ENCODE measurements around the gene TUSC2. TPM values are rescaled to one million over a fixed set of nuclear protein-coding genes. Genes with fewer than 3 reads are reported as not detected.

Gene TUSC2
- total RNA-seq, 1 experiment from 2014 or later = 35.3 TPM

DNA sequence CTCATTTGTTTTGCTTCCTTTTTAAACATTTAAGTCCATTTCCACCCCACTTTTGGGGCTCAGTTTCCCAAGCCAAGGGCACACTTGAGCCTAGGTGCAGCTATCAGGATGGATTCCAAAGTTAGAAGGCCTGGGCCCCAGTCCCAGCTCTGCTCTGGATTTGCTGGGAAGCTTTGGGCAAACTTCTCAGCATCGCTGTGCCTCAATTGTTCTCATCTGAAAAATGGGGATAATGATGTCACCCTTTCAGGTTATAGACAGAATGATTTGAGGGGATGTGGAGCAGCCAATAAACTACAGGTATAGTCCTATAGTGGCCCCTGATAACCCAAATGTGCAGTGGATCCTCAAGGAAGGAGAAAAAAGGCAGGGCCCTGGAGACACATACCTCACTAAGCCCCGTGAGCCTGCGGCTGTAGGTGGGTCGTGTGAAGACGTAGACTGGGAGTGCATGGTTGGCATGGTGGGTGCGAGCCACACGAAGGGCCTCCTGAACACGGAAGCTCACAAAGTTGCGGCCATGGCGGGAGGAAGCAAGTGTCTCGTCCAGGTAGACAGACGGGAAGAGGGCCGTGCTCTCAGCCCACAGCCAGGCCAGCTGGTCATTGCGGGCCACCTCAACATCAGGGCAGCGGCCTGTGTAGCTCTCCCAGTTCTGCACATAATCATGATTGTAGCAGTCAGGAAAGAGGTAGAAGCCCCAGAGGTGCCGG is 8.7 kb downstream of the TUSC2 start:
- Histone ChIP-seq H3K36me3 (ENCODE audit: control insufficient read depth, insufficient read depth, low read length) (no peaks in the 10 kb centered on the region; the same call in 1 of the 2 replicates), H3K27me3 (ENCODE audit: control insufficient read depth, insufficient read depth, low read length) (no peaks in the 10 kb centered on the region), H3K27ac (ENCODE audit: low read length) (no peak overlapping the region), H3K9me3 (ENCODE audit: control insufficient read depth, insufficient read depth, low read depth, low read length) (no peaks in the 10 kb centered on the region), H3K4me3 (ENCODE audit: low read depth in 2 of 2, low read length in 2 of 2) (no peak overlapping the region), H3K4me1 (ENCODE audit: control insufficient read depth, insufficient read depth, low read length) (peaks cover 20% of the 10 kb centered on the region)
- intact Hi-C loops (cut with micrococcal nuclease; ENCODE audit: unreplicated experiment) = no loop called here
- ATAC-seq (no peak), DNase-seq (ENCODE audit: low read depth, low spot score) (no peak)
- TSS peak; percentile 63 for BruUV-seq (replicated peaks)
- TF ChIP-seq, protein P1, sequence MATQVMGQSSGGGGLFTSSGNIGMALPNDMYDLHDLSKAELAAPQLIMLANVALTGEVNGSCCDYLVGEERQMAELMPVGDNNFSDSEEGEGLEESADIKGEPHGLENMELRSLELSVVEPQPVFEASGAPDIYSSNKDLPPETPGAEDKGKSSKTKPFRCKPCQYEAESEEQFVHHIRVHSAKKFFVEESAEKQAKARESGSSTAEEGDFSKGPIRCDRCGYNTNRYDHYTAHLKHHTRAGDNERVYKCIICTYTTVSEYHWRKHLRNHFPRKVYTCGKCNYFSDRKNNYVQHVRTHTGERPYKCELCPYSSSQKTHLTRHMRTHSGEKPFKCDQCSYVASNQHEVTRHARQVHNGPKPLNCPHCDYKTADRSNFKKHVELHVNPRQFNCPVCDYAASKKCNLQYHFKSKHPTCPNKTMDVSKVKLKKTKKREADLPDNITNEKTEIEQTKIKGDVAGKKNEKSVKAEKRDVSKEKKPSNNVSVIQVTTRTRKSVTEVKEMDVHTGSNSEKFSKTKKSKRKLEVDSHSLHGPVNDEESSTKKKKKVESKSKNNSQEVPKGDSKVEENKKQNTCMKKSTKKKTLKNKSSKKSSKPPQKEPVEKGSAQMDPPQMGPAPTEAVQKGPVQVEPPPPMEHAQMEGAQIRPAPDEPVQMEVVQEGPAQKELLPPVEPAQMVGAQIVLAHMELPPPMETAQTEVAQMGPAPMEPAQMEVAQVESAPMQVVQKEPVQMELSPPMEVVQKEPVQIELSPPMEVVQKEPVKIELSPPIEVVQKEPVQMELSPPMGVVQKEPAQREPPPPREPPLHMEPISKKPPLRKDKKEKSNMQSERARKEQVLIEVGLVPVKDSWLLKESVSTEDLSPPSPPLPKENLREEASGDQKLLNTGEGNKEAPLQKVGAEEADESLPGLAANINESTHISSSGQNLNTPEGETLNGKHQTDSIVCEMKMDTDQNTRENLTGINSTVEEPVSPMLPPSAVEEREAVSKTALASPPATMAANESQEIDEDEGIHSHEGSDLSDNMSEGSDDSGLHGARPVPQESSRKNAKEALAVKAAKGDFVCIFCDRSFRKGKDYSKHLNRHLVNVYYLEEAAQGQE (IDR thresholded peaks at IDR 0.05; ENCODE audit: insufficient read depth in 1 of 2, low read depth in 2 of 2, low read length in 1 of 2) = no peak
- TF ChIP-seq TCF7L2 (IDR thresholded peaks at IDR 0.05; ENCODE audit: low read depth, low read length) = no peak
- ChIA-PET POLR2A (interaction anchor here (0.5 to 0.6 kb wide), 2 partner anchors 84 to 217 kb away, joined by 3 to 5 read pairs; partner anchors contain the start of gene GNAI2), CTCF (no interaction called here)
- in situ Hi-C loops (cut with HindIII; ENCODE audit: low pct_unique_long_range_greater_than_20kb, low sequenced_read_pairs) = no loop called here

DNA sequence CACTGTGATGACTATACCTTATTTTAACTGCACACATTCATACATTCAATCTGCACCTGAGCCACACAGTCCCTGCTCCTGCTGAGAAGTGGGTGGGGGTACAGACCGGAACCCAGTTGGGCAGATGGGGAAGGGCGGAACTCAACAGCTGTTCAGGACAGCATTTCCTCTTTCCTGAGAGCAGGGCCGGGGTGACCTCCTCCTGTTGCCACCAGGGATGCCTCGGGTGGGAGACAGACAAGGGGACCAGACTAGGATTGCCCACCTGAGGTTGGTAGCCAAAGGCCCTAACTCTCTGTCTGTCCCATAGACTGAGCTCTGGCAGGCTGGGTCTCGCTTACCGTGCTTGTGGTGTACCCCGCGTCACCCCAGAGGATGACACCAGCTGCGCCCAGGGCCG is 9.4 kb downstream of the TUSC2 start:
- Histone ChIP-seq H3K4me3 (ENCODE audit: low read depth in 2 of 2, low read length in 2 of 2) (no peak overlapping the region), H3K9me3 (ENCODE audit: control insufficient read depth, insufficient read depth, low read depth, low read length) (no peaks in the 10 kb centered on the region), H3K27ac (ENCODE audit: low read length) (no peak overlapping the region), H3K36me3 (ENCODE audit: control insufficient read depth, insufficient read depth, low read length) (no peaks in the 10 kb centered on the region; the same call in 1 of the 2 replicates), H3K27me3 (ENCODE audit: control insufficient read depth, insufficient read depth, low read length) (no peaks in the 10 kb centered on the region), H3K4me1 (ENCODE audit: control insufficient read depth, insufficient read depth, low read length) (peaks cover 20% of the 10 kb centered on the region)
- POLR2A ChIA-PET = interaction anchor here (0.5 kb wide), 1 partner anchor 83 kb away, joined by 5 read pairs; the partner anchor contains the start of gene GNAI2
- in situ Hi-C loops (cut with HindIII; ENCODE audit: low pct_unique_long_range_greater_than_20kb, low sequenced_read_pairs) (no loop called here), intact Hi-C loops (cut with micrococcal nuclease; ENCODE audit: unreplicated experiment) (no loop called here)
- no peak for DNase-seq (ENCODE audit: low read depth, low spot score)
- ATAC-seq = no peak
- BruUV-seq (replicated peaks) = no TSS peak
- TF ChIP-seq POLR2AphosphoS5 (IDR thresholded peaks at IDR 0.05; ENCODE audit: low read depth, low read length) (no peak), SIN3A (IDR thresholded peaks at IDR 0.05; ENCODE audit: borderline replicate concordance, insufficient read depth, low read depth, low read length) (no peak), TCF7L2 (IDR thresholded peaks at IDR 0.05; ENCODE audit: low read depth, low read length) (no peak)
- TF ChIP-seq, protein P2, sequence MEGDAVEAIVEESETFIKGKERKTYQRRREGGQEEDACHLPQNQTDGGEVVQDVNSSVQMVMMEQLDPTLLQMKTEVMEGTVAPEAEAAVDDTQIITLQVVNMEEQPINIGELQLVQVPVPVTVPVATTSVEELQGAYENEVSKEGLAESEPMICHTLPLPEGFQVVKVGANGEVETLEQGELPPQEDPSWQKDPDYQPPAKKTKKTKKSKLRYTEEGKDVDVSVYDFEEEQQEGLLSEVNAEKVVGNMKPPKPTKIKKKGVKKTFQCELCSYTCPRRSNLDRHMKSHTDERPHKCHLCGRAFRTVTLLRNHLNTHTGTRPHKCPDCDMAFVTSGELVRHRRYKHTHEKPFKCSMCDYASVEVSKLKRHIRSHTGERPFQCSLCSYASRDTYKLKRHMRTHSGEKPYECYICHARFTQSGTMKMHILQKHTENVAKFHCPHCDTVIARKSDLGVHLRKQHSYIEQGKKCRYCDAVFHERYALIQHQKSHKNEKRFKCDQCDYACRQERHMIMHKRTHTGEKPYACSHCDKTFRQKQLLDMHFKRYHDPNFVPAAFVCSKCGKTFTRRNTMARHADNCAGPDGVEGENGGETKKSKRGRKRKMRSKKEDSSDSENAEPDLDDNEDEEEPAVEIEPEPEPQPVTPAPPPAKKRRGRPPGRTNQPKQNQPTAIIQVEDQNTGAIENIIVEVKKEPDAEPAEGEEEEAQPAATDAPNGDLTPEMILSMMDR (IDR thresholded peaks at IDR 0.05) = no peak
- TF ChIP-seq, protein P1 (IDR thresholded peaks at IDR 0.05; ENCODE audit: insufficient read depth in 1 of 2, low read depth in 2 of 2, low read length in 1 of 2) = no peak
- CTCF ChIA-PET = no interaction called here

All from Panc1 (cell line).